Activated CD4-positive, CD25-positive, alpha-beta regulatory T cell treated with anti-CD3 and anti-CD28 coated beads, Interleukin-2, amount 50 U/mL, for 72 hours (primary cell): Measurements from ENCODE around the gene S100A4.
"Not testable (repeated sequence)": the region's sequence is repeated elsewhere in the genome, so short reads cannot be mapped to it uniquely, and the experiment has no call there.

Source experiments
- DNase-seq: peaks from one replicate; pipeline ENCODE4 v3.0.0; 2021

S100A4 gene

DNA sequence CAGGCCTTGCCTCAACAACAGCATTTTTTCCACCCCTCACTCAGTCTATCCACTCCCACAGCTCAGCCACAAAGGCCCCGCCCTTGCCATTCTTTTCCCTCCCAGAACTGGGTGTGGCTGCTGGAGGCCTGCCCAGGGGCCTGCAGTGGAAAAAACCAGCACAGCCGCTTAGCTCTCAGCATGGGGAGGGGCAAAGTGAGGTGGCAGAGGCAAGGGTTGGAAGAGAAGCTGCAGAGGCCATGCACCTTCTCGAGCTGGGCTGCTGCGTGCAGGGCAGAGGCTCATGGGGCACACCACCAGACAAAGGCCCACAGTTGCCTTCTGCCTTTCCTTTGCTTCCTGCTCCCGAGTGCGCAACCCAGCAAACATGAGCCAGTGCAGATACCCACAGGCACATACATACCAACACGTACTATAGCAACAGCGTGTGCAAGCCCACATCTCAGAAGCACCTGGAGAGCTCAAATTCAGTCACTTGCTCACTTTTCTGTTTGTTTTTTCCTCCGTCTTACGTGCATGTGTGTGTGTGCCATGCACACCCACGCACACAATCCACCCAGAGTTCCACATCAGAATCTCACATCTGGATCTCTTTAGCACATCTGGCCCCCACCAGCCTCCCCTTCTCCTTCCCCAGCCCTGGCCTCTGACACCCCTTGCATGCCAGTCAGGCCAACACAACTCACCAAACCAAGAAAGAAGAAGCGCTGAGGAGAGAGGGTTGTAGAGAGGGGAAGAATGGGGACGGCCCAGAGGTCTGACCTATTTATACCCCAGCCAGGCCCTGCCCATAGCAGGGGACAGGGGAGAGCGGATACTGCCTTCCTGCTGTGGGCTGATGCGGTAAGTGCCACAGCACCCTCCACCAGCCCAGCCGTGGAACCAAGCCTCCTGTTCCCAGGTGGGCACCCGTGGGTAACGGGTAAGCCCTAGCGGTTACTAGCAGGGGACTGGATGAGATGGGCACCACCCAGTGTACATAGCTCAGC lies at the start of gene S100A4:
S100A4 (minus strand) TSS at position 740 of the 989 bp plus-strand sequence. CDS start 1,012 bp downstream, outside the sequence.
- DNase-seq: peak; percentile 89

DNA sequence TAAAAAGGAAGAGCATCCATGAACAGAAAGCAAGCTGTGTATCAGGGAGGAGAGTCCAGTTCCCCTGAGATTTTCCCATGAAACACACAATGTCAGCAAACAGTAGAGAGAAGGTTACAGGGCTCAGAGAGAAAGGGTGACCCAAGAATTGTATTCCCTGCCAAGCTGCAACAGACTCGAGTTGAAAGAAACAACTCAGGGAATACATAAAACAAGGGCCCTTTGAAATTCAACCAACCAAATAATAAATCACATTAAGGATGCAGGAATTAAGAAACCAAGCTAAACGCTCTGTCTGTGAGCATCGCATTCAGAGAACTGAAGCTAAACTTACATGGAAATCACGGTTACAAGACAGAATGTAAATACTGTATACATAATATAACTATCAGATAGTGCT lies 47.1 kb upstream of the S100A4 start:
- DNase-seq: no peak

DNA sequence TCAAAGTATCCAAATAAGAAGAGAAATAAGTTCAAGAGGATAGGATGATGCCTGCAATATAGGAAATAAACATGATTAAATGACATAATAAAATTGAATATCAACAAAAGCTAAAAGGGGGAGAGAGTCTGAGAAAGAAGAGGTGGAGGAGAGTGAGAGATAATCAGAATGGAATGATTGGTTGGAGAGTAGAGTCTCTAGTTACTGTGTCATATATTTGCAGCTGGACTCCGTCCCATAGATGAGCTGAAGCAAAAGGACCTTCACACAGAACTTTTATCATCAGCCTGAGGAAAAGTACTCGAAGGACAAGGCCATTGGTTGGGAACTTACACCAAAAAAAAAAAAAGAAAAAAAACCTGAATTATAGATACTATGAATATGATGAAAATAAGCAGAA lies 42.9 kb upstream of the S100A4 start:
- DNase-seq: no peak

DNA sequence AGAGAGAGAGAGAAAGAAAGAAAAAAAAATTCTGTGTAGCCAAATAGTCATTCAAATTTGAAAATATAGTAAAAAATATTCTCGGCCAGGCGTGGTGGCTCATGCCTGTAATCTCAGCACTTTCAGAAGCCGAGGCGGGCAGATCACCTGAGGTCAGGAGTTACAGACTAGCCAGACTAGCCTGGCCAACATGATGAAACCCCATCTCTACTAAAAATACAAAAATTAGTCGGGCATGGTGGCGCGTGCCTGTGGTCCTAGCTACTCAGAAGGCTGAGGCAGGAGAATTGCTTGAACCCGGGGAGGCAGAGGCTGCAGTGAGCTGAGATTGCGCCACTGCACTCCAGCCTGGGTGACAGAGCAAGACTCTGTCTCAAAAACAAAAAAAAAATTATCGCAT lies 42.4 kb upstream of the S100A4 start:
- not testable (repeated sequence) for DNase-seq

DNA sequence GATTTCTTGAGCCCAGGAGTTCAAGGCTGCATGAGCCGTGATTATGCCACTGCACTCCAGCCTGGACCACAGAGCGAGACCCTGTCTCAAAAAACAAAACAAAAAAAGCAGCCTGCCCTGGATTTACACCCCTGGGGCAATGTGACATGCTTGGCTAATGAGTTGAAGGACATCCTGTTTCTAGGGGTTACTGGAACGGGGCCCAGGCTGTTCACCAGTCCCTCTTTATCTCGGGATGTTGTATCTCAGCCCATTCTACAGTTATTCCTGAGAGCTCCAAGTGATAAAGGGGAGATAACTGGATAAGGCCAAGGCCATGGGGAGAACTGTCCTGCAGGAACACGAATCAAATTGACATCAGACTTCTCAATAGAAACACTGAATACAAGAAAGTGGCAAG lies 41.7 kb upstream of the S100A4 start:
- DNase-seq: no peak

DNA sequence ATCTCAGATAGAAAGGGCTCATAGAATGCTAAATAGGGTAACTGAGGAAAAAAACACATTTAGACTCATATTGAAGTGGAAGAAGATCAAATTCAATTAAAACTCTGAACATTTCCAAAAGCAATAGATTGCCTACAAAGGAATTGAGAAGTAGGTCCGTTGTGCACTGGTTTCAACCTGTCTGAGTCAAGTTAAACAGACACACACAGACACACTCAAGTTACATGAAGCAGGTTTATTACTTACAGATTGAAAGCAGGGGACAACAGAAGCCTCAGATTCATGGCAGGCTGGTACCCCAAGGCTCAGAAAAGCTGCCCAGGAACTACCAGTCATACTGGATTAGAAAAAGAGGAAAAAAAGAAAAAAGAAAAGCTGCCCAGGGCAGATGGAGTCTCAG lies 40.7 kb upstream of the S100A4 start:
- DNase-seq: no peak

DNA sequence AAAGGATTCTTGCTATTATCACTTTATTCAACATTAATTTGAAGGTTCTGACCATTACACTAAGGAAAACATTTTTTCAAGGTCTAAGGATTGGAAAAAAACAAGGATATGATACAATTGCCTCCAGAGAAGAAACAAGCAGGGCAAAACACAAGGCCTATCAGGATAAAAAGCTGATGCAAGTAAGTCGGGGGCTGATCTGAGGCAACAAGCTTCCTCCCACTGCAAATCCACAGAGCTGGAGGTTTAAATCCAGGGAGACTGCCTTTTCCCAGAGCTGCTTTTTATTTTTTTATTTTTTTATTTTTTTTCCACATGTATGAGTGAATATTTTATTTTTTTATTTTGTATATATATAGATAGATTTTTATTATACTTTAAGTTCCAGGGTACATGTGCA lies 39.4 kb upstream of the S100A4 start:
- no peak for DNase-seq

DNA sequence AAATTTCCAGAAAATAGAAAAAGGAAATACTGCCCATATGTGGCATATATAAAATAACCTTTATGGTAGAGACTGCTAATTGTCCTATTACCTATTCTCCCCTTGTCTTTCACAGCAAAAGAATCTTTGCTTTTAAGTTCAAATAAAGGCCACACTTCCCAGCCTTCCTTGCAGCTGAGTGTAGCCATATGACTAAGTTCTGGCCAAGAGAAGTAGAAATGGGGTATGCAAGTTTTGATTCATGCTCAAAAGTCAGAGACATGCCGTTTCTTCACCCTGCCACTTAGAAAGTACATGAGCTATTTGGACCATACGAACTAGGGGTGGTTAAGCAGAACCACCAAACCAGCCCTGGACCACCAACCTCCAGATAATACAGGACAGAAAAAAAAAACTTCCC lies 38.4 kb upstream of the S100A4 start:
- no peak for DNase-seq

DNA sequence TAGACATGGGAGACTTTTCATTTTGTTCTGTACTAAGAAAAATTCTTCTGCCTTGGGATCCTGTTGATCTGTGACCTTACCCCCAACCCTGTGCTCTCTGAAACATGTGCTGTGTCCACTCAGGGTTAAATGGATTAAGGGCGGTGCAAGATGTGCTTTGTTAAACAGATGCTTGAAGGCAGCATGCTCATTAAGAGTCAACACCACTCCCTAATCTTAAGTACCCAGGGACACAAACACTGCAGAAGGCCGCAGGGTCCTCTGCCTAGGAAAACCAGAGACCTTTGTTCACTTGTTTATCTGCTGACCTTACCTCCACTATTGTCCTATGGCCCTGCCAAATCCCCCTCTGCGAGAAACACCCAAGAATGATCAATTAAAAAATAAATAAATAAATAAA lies 37.9 kb upstream of the S100A4 start:
- not testable (repeated sequence) for DNase-seq

DNA sequence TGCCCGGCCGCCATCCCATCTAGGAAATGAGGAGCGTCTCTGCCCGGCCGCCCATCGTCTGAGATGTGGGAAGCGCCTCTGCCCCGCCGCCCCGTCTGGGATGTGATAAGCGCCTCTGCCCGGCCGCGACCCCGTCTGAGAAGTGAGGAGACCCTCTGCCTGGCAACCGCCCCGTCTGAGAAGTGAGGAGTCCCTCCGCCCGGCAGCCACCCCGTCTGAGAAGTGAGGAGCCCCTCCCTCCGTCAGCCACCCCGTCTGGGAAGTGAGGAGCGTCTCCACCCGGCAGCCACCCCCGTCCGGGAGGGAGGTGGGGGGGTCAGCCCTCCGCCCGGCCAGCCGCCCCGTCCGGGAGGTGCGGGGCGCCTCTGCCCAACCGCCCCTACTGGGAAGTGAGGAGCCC lies 37.2 kb upstream of the S100A4 start:
- not testable (repeated sequence) for DNase-seq

DNA sequence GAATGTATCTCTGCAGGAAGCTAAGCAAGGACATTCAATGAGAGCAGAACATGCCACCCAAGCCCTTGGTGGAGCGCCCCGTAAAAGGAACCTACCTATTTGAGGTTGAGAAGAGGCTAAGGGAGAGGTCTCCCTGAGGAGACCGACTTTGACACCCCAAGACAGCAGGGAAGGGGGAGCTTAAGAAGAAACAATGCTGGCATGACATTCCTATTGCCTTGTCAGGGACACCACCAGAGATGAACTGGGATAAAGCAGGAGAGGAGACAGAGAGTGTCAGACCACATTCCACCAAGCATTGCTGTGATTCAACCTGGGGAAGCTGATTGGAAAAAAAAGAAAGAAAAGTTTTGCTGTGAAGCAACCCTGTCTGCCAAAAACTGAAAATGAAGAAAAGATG lies 33.3 kb upstream of the S100A4 start:
- no peak for DNase-seq

DNA sequence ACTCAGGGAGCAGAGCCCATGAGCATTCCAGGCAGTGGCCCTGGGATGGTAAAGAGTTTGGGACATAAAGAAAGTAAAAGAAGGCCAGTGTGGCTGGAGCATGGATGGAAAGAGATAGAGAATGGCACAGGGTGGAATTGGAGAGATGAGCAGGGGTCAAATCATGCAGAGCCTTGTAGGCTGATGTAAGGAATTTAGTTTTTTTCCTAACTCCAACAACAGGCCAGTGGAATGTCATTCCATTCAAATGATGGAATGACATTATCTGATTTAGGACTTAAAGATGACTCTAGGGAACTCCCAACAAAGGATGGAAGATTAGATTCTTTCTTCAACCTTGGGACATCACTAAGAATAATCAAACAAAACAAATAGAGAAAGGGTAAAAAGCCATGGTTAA lies 32.9 kb upstream of the S100A4 start:
- no peak for DNase-seq

DNA sequence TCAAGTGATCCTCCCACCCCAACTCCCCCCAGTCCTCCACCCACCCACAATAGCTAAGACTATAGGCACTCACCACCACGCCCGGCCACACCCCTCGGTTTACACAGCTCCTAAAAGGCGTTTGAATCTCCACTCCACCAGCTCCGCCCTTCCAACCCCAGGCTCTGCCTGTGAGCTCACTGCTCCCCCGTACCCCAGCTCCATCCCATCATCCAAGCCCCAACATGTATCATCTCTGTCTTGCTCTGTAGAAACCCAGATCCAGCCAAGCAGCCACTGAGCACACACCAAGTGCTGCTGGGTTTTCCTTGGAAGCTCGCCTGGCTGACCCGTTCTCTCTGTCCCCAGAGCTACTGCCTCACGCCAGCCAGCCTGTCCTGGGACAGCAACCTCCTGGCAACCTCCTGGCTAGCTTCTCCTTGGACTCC lies 32.0 kb upstream of the S100A4 start:
- no peak for DNase-seq

DNA sequence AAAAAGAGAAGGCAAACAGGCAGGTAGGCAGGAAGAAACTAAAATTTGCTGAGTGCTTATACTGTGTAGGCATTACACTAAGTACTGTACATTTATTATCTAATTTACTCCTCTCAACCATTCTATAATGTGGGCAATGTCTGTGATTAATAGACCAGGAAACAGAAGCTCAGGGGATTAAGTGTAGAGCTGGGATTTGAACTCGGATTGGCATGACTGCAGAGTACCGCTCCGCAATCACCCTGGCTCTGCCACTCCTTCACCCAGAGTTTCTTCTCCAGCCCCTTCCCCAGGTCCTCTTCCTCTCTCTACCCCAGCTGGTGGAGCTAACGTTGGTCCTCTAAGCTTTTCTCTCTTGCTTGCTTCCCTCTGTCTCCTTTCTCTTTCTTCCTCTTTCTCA lies 31.5 kb upstream of the S100A4 start:
- DNase-seq: no peak

DNA sequence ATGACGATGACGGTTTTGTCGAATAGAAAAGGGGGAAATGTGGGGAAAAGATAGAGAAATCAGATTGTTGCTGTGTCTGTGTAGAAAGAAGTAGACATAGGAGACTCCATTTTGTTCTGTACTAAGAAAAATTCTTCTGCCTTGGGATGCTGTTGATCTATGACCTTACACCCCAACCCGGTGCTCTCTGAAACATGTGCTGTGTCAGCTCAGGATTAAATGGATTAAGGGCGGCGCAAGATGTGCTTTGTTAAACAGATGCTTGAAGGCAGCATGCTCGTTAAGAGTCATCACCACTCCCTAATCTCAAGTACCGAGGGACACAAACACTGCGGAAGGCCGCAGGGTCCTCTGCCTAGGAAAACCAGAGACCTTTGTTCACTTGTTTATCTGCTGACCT lies 29.9 kb upstream of the S100A4 start:
- DNase-seq: not testable (repeated sequence)

DNA sequence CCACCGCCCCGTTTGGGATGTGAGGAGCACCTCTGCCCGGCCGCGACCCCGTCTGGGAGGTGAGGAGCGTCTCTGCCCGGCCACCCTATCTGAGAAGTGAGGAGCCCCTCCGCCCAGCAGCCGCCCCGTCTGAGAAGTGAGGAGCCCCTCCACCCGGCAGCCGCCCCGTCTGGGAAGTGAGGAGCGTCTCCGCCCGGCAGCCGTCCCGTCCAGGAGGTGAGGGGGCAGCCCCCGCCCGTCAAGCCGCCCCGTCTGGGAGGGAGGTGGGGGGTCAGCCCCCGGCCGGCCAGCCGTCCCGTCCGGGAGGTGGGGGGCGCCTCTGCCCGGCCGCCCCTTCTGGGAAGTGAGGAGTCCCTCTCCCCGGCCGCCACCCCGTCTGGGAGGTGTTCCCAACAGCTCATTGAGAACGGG lies 29.5 kb upstream of the S100A4 start:
- not testable (repeated sequence) for DNase-seq

DNA sequence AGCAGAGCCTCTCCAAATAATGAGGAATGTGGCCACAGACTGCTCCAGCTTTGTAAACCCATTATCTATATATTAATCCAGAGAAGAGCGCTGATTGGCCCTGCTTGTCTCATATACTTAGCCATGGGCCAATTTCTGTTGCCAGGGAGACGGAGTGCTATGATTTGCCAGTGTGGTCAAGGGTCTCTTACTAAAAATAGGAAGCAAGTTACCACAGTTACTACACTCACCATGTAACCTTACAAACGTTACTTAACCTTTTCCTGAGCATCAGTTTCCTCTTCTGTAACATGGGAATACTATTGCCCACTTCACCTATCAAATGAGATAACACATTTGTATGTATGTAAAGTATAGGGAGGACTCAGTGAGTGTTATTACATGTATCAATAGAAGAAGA lies 27.7 kb upstream of the S100A4 start:
- no peak for DNase-seq

DNA sequence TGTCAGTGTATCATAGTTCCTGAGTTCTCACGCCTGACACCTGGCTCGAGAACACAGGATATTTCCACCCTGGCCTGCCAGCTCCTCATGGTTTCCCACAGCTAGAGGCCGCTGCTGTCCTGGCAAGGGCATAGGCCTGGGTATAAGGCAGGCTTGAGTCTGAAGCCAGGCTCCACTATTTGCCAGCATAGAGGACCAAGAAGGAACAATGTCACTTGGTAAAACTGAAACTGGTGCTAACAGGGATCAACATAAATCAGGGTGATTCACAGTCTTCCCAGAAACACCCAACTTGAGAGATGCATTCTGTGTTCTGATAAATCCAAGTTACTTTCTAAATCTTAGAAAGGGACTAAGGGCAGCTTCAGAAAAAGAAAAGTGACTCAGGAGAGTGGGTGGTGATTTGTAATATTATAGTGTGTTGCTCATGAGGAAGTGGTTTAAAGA lies 27.0 kb upstream of the S100A4 start:
- no peak for DNase-seq

DNA sequence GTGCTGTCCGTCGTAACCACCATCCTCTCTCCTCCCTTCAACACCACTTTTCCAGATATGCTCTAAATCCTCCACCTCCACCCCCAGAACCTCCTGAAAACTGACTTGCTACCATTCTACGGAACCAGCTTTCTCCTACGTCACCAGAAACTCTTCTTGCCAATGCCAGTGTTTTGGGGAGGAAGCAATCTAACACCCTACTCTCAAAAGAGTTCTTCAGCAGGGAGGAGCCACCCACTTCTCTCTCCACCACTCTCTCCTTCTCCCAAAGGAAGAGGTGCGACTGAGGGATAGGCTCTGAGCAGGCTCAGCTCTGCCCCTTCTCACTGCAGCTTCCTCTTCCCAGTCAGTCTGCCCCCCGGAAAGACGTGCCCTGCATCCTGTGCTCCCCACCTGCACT lies 26.1 kb upstream of the S100A4 start:
- DNase-seq: no peak

DNA sequence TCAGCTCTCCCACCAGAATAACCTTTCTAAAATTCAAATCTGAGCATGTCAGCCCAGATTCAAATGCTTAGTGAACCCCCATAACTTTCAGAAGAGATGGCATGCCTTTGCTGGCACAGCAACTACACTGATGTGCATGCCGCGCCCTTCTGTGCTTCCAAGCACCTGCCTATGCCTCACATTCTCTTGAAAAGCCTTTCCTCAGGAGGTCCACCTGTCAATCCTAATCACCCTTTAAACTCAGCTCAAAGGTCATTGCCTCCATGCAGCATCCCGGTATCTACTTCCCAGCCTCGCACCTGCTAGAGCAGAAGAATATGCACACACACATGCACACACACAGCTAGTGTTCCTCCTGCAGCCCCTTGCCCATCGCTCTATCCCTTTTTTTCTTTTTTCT lies 25.3 kb upstream of the S100A4 start:
- no peak for DNase-seq

DNA sequence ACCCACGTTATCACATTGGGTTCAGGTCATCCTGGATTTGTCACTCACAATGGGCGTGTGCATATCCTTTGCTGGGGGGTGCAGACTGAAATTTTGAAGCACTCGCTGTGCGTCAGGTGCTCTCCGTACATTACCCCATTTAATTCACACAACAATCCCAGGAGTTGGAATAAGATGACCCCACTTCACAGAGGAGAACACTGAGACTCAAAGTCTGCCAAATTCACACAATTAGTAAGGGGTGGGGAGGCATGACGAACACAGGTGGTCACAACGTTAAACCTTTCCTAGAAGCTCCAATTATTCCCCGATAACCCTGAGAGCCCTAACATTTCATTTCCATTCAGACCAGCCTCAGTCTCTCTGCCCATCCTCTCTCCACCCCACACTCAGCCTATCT lies 23.9 kb upstream of the S100A4 start:
- no peak for DNase-seq

DNA sequence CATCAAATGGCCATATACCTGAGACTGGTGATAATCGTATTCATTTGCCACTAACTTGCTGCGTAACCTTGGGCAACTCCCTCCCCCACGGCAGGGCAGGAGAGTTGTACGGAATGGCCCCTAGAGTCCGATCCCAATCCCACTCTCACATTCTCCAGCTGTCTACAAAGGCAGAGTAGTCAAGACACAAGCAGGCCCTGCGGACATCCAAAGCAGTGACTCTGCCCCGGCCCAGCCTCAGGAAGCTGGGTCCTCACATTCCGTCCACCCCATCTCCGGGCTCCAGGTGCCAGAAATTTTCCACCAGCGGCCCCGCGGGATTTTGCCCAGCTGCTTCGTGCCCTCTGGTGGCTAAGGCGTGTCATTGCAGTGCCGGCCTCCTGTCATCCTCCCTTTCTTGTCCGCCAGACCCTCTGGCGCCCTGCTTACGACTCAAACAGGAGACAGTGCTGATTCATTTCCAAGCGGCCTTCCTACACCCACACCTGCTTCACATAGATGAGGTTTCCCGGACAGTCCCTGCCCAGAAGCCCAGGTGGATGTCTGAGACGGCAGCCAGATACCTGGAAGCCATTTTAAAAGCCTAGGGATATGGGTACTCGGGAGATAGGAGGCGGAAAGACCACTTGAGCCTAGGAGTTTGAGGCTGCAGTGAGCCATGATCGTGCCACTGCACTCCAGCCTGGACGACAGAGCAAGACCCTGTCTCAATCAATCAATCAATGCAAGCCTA lies 22.9 kb upstream of the S100A4 start:
- peak; percentile 84 for DNase-seq

DNA sequence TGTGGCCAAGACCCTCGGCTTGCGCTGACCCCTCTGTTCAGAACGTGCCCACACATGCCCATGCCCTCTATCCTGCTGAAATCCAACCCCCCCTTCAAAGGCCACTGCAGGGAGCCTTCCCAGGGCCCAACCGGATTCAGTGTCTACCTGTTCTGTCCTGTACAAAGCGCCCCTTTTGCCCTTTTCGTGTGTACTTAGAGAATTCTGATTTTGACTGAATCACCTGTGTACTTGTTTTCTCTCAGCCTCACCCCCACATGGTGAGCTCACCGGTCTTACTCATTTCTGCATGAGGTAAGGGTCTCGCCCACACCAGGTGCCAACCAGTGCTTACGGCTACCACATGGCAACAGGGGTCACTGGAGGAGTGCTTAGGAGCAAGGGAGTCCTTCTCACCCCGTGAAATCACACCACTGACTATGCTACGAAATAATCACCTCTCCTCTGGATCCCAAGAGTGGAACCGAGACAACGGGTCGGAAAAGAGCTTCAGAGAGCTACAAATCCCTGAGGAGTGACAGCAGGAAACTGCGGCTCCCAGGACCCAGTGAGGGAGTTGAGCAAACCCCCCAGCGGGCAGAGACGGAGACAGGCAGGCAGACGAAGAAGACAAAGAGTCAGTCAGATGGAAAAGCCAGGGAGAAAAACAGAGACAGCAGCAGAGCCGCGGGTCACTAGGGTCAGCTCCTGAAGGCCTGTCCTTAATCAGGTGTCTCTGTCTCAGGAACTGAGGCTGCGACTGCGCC lies 22.2 kb upstream of the S100A4 start:
- DNase-seq: peak; percentile 52
